GM10248 (cell line): ENCODE data around the gene COL8A2.

Source experiments
- CTCF ChIA-PET: fragments of 300-600 bp; sonication (Branson Sonifier 250); formaldehyde crosslinking; extraction: SDS; loops from one replicate; lab custom pipeline; 2021; ENCODE audit warnings: antibody characterized with exemption; lab: Yijun Ruan, JAX
- POLR2A ChIA-PET: fragments of 350-650 bp; sonication (Branson Sonifier 250); formaldehyde crosslinking; extraction: SDS; loops from one replicate; lab custom pipeline; 2020; ENCODE audit warnings: antibody characterized with exemption; lab: Yijun Ruan, JAX
- DNase-seq: peaks from one replicate; pipeline ENCODE4 v3.0.0; 2012; ENCODE audit errors: extremely low spot score
- CTCF ChIP-seq: IDR thresholded peaks from 2 replicates; pipeline ENCODE4 v1.5.1; 2012; ENCODE audit warnings: mild to moderate bottlenecking, low read depth; ENCODE audit errors: extremely low read depth, missing control alignments, control extremely low read depth

COL8A2 gene

GRCh38 chr1:36070349-36070748, 54.7 kb downstream of the COL8A2 start:
- no peak for TF ChIP-seq CTCF
- CTCF ChIA-PET = no interaction called here
- POLR2A ChIA-PET = no interaction called here
- no peak for DNase-seq

GRCh38 chr1:36068866-36069265, 56.2 kb downstream of the COL8A2 start:
- ChIA-PET POLR2A (no interaction called here), CTCF (interaction anchor here (1.1 to 1.4 kb wide), 3 partner anchors 19 to 186 kb away, joined by 3 read pairs; partner anchors contain the start of gene AGO1)
- TF ChIP-seq CTCF = no peak
- no peak for DNase-seq

GRCh38 chr1:36067871-36068270, 57.2 kb downstream of the COL8A2 start:
- no peak for TF ChIP-seq CTCF
- ChIA-PET CTCF (interaction anchor here (1.4 kb wide), 2 partner anchors 19 to 218 kb away, joined by 3 to 4 read pairs; no protein-coding TSS in a partner anchor), POLR2A (no interaction called here)
- no peak for DNase-seq

GRCh38 chr1:36062315-36062714, 62.7 kb downstream of the COL8A2 start:
- ChIA-PET CTCF (interaction anchor here (1.3 kb wide), 1 partner anchor 37 kb away, joined by 3 read pairs; no protein-coding TSS in a partner anchor), POLR2A (no interaction called here)
- no peak for TF ChIP-seq CTCF
- DNase-seq = no peak

- ChIA-PET CTCF (no interaction called here), POLR2A (no interaction called here)
- TF ChIP-seq CTCF = no peak
- no peak for DNase-seq
These were observed 69.3 kb downstream of the COL8A2 start for GRCh38 chr1:36055706-36056105.

- DNase-seq = no peak
- CTCF ChIA-PET = interaction anchor here (1.2 to 1.7 kb wide), 4 partner anchors 9 to 81 kb away, joined by 3 to 7 read pairs (median 4); no protein-coding TSS in a partner anchor
- no peak for TF ChIP-seq CTCF
- POLR2A ChIA-PET = no interaction called here
These were observed 71.0 kb downstream of the COL8A2 start for GRCh38 chr1:36053978-36054377.
